Epidermal melanocyte (primary cell): ENCODE results near the gene CCDC102B.

Experiments
- DNase-seq: peaks from one replicate; pipeline ENCODE4 v3.0.0; 2011; ENCODE audit warnings: low spot score; ENCODE audit not compliant: insufficient read length

Gene CCDC102B

GRCh38 chr18:69081846-69082245, 284.0 kb downstream of the CCDC102B start:
- DNase-seq = no peak

- DNase-seq = no peak
These were observed 284.6 kb downstream of the CCDC102B start for GRCh38 chr18:69082499-69082898.

- DNase-seq = no peak
These were observed 288.1 kb downstream of the CCDC102B start for GRCh38 chr18:69085951-69086350.

- no peak for DNase-seq
These were observed 291.1 kb downstream of the CCDC102B start for GRCh38 chr18:69088973-69089372.

GRCh38 chr18:69097349-69097748, 299.5 kb downstream of the CCDC102B start:
- no peak for DNase-seq

GRCh38 chr18:69102959-69103358, 305.1 kb downstream of the CCDC102B start:
- DNase-seq = no peak
